HG02885 (cell line): ENCODE results near the gene LDHA.
A peak's percentile ranks its signal among the peaks of the same experiment; 100 is the strongest.

Experiments
- ATAC-seq: cut with Tn5 transposase; IDR thresholded peaks from one replicate; pipeline ENCODE4 v1.9.1; 2021; ENCODE audit warnings: mild to moderate bottlenecking; ENCODE audit not compliant: unreplicated experiment, poor library complexity

The LDHA gene

GRCh38 chr11:18394275-18394927, at the start of gene LDHA:
Gene LDHA, plus strand, starts transcription at chr11:18394563. Its CDS starts 2,280 bp downstream, at chr11:18396843.
- peak; percentile 77 for ATAC-seq

GRCh38 chr11:18347471-18348125, 46.8 kb upstream of the LDHA start:
- ATAC-seq = no peak

GRCh38 chr11:18352581-18352980, 41.8 kb upstream of the LDHA start:
- no peak for ATAC-seq

GRCh38 chr11:18358646-18359045, 35.7 kb upstream of the LDHA start:
- ATAC-seq = no peak

- ATAC-seq = no peak
Measured at GRCh38 chr11:18361154-18361553, 33.2 kb upstream of the LDHA start.

- no peak for ATAC-seq
Measured at GRCh38 chr11:18364495-18365073, 29.8 kb upstream of the LDHA start.

GRCh38 chr11:18365741-18366140, 28.6 kb upstream of the LDHA start:
- ATAC-seq = no peak

- no peak for ATAC-seq
Measured at GRCh38 chr11:18366286-18366685, 28.1 kb upstream of the LDHA start.

- no peak for ATAC-seq
Measured at GRCh38 chr11:18367431-18367830, 26.9 kb upstream of the LDHA start.

GRCh38 chr11:18368221-18368620, 26.1 kb upstream of the LDHA start:
- no peak for ATAC-seq

- no peak for ATAC-seq
Measured at GRCh38 chr11:18369398-18369797, 25.0 kb upstream of the LDHA start.

- ATAC-seq = no peak
Measured at GRCh38 chr11:18371279-18371678, 23.1 kb upstream of the LDHA start.

GRCh38 chr11:18372201-18372600, 22.2 kb upstream of the LDHA start:
- ATAC-seq = no peak

GRCh38 chr11:18374956-18375355, 19.4 kb upstream of the LDHA start:
- no peak for ATAC-seq

GRCh38 chr11:18375941-18376340, 18.4 kb upstream of the LDHA start:
- ATAC-seq = no peak

- no peak for ATAC-seq
Measured at GRCh38 chr11:18379201-18379600, 15.2 kb upstream of the LDHA start.

- ATAC-seq = peak; percentile 81
Measured at GRCh38 chr11:18383388-18384156, 10.8 kb upstream of the LDHA start.

GRCh38 chr11:18384157-18384641, 10.2 kb upstream of the LDHA start:
- ATAC-seq = peak; percentile 77

- ATAC-seq = no peak
Measured at GRCh38 chr11:18390088-18390487, 4.3 kb upstream of the LDHA start.

GRCh38 chr11:18392434-18393321, 1.7 kb upstream of the LDHA start:
- ATAC-seq = no peak
